Measurements from ENCODE around the gene ZPBP2.
A peak's percentile ranks its signal among the peaks of the same experiment; 100 is the strongest.

Gene ZPBP2

GRCh38 chr17:39913989-39914388 lies 46.0 kb downstream of the ZPBP2 start:
- DNase-seq (ENCODE audit: low read depth), result no peak

GRCh38 chr17:39915559-39915958 lies 47.6 kb downstream of the ZPBP2 start:
- DNase-seq (ENCODE audit: low read depth), result no peak

GRCh38 chr17:39916918-39917317 lies 48.9 kb downstream of the ZPBP2 start:
- no peak for DNase-seq (ENCODE audit: low read depth)

- DNase-seq (ENCODE audit: low read depth), result no peak
Observed at GRCh38 chr17:39919087-39919683, 51.2 kb downstream of the ZPBP2 start.

- DNase-seq (ENCODE audit: low read depth), result peak; percentile 13
Observed at GRCh38 chr17:39920218-39921210, 52.5 kb downstream of the ZPBP2 start.

GRCh38 chr17:39921323-39921722 lies 53.3 kb downstream of the ZPBP2 start:
- no peak for DNase-seq (ENCODE audit: low read depth)

GRCh38 chr17:39922006-39922405 lies 54.0 kb downstream of the ZPBP2 start:
- DNase-seq (ENCODE audit: low read depth), result no peak

- no peak for DNase-seq (ENCODE audit: low read depth)
Observed at GRCh38 chr17:39923230-39923629, 55.2 kb downstream of the ZPBP2 start.

GRCh38 chr17:39923836-39924690 lies 56.1 kb downstream of the ZPBP2 start:
- no peak for DNase-seq (ENCODE audit: low read depth)

GRCh38 chr17:39924691-39925055 lies 56.7 kb downstream of the ZPBP2 start:
- no peak for DNase-seq (ENCODE audit: low read depth)

GRCh38 chr17:39925282-39926134 lies 57.5 kb downstream of the ZPBP2 start:
- no peak for DNase-seq (ENCODE audit: low read depth)

GRCh38 chr17:39926135-39926587 lies 58.2 kb downstream of the ZPBP2 start:
- DNase-seq (ENCODE audit: low read depth), result peak; percentile 25

- no peak for DNase-seq (ENCODE audit: low read depth)
Observed at GRCh38 chr17:39926588-39927100, 58.6 kb downstream of the ZPBP2 start.

Data from activated gamma-delta T cell treated with anti-CD3 and anti-CD28 coated beads, Interleukin-2, amount 50 U/mL, for 16 hours (primary cell).